GM12875 (cell line): Measurements from ENCODE around the gene PML.
A peak's percentile ranks its signal among the peaks of the same experiment; 100 is the strongest.
"Not testable (repeated sequence)": the region's sequence is repeated elsewhere in the genome, so short reads cannot be mapped to it uniquely, and the experiment has no call there.

ENCODE experiments used
- H3K4me3 ChIP-seq: one replicate; pipeline ENCODE4 v1.5.1; 2011; ENCODE audit warnings: low read depth, low read length, control low read depth
- TF ChIP-seq, protein P1 (sequence below): IDR thresholded peaks from 2 replicates; pipeline ENCODE4 v1.5.1; 2011; ENCODE audit warnings: low read depth, mild to moderate bottlenecking, control low read depth, inconsistent platforms, low read length, moderate library complexity, borderline replicate concordance; ENCODE audit not compliant: insufficient read depth

The PML gene

DNA sequence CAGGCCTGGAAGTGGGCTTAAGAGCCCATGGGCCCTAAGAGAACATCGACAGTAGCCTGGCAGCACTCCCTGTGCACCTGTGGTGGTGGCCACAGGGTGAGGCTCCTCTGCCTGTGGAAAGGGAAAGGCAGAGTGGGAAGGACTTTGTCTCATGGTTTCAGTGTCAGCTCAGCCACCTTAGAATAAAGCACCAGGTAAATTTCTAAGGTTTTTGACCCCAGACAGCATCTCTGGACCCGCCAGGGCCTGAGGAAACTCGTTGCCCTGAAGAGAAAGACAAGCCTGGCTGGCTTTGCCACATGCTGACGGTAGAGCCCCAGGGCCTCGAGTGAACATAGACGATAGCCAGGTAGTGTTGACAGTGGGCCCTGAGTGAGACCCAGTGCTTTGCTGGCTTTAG lies 65.7 kb downstream of the PML start:
- TF ChIP-seq, protein P1, sequence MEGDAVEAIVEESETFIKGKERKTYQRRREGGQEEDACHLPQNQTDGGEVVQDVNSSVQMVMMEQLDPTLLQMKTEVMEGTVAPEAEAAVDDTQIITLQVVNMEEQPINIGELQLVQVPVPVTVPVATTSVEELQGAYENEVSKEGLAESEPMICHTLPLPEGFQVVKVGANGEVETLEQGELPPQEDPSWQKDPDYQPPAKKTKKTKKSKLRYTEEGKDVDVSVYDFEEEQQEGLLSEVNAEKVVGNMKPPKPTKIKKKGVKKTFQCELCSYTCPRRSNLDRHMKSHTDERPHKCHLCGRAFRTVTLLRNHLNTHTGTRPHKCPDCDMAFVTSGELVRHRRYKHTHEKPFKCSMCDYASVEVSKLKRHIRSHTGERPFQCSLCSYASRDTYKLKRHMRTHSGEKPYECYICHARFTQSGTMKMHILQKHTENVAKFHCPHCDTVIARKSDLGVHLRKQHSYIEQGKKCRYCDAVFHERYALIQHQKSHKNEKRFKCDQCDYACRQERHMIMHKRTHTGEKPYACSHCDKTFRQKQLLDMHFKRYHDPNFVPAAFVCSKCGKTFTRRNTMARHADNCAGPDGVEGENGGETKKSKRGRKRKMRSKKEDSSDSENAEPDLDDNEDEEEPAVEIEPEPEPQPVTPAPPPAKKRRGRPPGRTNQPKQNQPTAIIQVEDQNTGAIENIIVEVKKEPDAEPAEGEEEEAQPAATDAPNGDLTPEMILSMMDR, result no peak
- H3K4me3 ChIP-seq, result no peak overlapping the region

DNA sequence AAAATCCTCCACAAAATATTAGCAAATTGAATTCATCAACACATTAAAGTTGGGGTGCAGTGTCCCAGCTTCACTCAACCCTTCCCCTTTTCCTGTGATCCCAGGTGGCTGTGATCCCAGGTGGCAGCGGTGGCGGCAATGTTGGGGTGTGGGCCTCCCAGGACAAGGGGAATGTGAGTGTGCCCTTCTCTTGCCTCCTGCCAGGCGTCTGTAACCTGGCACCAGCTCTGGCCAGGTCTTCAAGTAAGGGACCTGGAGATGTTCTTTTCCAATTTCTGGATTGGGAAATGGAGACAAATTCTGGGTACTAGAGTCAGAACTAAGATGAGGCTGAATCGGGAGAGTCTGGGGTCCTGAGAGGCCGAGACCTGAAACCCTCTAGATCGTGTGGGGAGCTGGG lies 67.7 kb downstream of the PML start:
- TF ChIP-seq, protein P1, result no peak
- H3K4me3 ChIP-seq, result no peak overlapping the region

DNA sequence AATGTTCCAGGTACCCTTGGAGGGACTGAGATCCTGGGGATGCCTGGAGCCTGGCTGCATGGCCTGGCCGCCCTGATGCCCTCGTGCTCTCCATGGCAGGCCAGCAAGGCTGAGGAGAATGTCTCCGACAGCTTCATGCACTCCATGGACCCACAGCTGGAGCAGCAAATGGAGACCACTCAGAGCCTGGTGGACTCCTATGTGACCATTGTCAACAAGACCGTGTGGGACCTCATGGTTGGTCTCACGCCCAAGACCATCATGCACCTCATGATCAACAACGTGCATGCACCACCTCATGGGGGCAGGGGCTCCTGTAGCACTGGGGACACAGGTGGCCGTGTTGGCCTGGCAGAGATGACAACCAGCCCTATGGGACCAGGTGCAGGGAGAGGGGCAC lies 68.2 kb downstream of the PML start:
- no peak overlapping the region for H3K4me3 ChIP-seq
- TF ChIP-seq, protein P1, result no peak

DNA sequence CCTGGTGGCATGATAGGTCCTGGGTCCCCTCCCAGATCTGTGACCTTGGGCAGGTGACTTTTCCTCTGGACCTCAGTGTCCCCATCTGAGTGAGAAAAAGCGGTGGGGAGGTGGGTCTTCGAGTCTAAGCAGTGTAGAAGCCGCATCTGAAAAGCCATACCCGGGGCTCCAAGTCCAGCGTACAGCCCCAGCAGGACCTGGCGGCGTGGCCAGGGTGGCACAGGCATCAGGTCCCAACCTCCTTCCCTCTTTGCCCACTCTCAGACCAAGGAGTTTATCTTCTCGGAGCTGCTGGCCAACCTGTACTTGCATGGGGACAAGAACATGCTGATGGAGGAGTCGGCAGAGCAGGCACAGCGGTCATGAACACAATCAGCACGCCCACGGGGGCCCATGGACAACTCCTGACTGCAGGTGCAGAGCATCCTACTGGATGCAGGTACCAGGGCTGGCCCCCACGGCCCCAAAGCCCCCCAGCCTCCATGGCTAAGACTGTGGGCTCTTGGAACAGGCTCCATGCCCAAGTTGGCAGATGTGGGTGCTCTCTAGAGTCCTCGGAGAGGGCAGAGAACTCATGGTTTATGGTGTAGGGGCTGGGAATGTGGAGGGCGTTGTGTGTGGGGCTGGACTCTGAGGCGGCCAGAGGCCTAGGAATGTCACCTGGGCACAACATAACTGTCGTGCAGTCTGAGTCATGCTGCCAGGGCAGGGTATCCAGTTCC lies 69.1 kb downstream of the PML start:
- not testable (repeated sequence) for H3K4me3 ChIP-seq

DNA sequence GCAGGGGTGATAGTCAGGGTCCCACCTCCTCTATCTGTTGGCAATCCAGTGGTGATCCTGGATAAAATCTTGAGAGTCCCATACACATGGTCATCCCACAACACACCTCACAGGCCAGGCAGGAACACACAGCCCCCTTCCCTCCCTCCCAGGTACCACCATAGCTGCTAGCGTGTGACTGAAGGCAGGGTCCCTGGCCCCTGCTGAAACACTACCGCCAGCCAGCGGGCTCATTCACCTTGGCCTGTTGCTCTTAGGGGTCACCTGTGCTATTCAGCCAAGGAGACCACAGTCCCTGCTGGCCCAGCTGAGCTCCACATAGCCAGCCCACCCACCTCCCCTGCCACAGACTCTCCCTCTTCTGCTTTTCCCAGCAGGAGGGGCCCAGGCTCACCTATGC lies 69.7 kb downstream of the PML start:
- H3K4me3 ChIP-seq, result not testable (repeated sequence)

DNA sequence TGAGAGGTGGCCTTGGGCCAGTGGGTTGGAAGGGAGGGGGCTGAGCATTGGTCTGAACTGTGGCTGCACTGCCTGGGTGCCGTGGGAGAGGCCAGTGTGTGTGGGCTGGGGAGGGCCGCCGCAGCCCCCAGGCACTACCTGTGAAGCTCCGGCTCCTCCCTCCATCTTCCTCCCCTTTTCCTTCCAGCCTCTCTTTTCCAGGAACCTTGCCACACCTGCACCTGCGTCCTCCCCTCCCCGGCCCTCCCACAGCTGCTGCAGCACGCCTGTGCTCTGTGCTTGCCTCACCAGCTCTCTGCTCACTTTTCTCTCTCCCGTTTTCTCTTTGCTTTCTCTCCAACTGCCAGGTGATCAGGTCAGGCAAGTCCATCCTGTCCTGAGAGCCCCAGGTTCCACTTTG lies 70.3 kb downstream of the PML start:
- not testable (repeated sequence) for H3K4me3 ChIP-seq

DNA sequence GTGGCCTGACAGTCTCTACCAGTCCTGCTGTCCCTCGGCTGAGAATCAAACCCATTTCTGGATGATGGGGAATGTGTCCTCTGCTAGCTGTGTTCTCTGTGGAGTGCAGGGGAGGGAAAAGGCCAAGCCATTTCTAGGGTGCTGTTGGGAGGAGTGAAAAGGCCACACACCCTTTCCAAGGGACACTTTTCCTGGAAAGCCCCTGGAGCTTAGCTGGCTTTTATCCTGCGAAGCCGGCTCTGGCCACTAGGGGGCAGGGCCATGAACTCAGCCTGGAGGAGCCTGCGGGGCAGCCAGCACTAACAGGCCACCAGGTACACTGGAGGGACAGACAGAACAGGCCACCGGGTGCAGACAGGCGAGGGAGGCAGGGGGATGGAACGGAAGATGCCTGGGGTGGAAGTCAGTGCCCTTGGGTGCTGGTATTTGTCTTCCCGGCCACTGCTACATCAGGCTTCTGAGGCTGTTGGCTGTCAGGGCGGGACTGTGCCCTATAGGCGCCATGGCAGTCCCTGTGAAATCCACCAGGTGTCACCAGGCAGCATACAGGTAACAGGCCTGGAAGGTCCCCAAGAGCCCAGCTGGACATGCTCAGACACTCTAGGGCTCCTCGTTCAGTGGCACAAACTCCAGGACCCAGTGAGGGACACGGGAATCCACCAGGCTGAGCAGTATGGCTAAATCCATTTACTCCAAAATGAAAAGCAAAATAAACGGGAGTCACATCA lies 71.3 kb downstream of the PML start:
- H3K4me3 ChIP-seq, result not testable (repeated sequence)
- TF ChIP-seq, protein P1, result 0 out of 2 replicates have a peak, but pooled peaks have one; percentile 23

DNA sequence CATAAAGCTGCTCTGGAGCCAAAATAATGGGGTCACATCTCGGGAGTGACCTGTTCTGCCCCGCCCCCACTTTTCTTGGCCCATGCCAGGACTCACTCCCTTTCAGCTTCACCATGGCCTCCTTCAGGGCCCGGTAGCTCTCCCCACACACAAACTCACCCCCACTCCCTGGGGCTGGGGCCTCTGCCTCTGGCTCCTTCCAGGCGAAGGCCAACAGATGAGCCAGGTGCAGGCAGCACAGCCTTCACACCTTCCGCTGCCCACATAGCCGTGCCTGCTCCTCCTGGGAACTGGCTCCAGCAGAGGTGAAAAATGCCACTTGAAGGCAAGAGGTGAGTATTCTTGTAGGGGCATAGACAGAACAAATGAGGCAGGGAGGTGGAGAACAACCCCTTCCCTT lies 77.1 kb downstream of the PML start:
- not testable (repeated sequence) for H3K4me3 ChIP-seq

DNA sequence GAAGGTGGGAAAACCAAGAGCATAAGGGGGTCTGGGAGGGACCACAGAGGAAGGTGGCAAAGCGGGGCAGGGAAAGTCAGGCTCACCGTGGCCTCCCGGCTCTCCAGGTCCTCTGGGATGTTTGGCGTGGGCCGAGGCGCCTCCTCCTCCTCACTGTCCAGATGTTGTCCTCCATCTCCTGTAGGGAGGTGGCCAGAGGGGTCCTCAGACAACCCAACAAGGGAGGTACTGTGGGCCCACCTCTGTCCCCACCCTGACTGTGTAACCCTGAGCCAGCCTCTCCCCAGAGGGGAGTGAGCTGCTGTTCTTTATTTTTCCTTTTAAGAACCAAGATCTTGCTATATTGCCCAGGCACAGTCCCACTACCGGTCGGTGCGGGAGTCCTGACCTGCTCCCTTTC lies 77.6 kb downstream of the PML start:
- H3K4me3 ChIP-seq, result not testable (repeated sequence)
